Peyer's patch (tissue), 4 donors: Measurements from ENCODE around the gene NANOS3. TPM values are rescaled to one million over a fixed set of nuclear protein-coding genes. Genes with fewer than 3 reads are reported as not detected.
A peak's percentile ranks its signal among the peaks of the same experiment; 100 is the strongest.

Experiments
- DNase-seq, 3 donors: peaks; one replicate each; pipeline ENCODE4 v3.0.0-alpha.2; 2017 to 2019
- H3K27ac ChIP-seq, 4 donors: fragments of 200-600 bp; sonication (generic); one replicate each; pipeline ENCODE4 v1.5.1; 2016 to 2019
- H3K27me3 ChIP-seq, 2 donors: fragments of 200-600 bp; sonication (generic); one replicate each; pipeline ENCODE4 v1.5.1; 2019
- H3K36me3 ChIP-seq, 3 donors: fragments of 200-600 bp; sonication (generic); one replicate each; pipeline ENCODE4 v1.5.1; 2016 to 2019
- H3K4me1 ChIP-seq, 4 donors: fragments of 200-600 bp; sonication (generic); one replicate each; pipeline ENCODE4 v1.5.1; 2016 to 2019
- H3K4me3 ChIP-seq, 4 donors: fragments of 200-600 bp; sonication (generic); 1 replicate in 3 of 4; 2 replicates in 1 of 4; pipeline ENCODE4 v1.5.1; 2016 to 2019; ENCODE audit warnings: mild to moderate bottlenecking in 1 of 4
- H3K9me3 ChIP-seq, 4 donors: fragments of 200-600 bp; sonication (generic); one replicate each; pipeline ENCODE4 v1.5.1; 2016 to 2019; ENCODE audit warnings: mild to moderate bottlenecking in 1 of 4
- POLR2A ChIP-seq, 2 donors: fragments of 450-650 bp; IDR thresholded peaks; one replicate each; pipeline ENCODE4 v1.5.1; 2017; ENCODE audit warnings: antibody characterized with exemption in 2 of 2, mild to moderate bottlenecking in 2 of 2, moderate library complexity in 2 of 2
- total RNA-seq, 4 donors: library from RNA; depleted of rRNA; stranded (reverse); fragments of >200 nt; gene quantifications; one replicate each; pipeline ENCODE4 v1.1.0, GENCODE V29; 2016
- TF ChIP-seq, protein P1 (sequence below), 6 experiments: fragments of 450-650 bp in 4 of 6; fragments of 200-600 bp in 2 of 6; sonication (generic) in 1 of 6; IDR thresholded peaks; one replicate each; pipeline ENCODE4 v1.5.1; 2017 to 2019; ENCODE audit warnings: antibody characterized with exemption in 6 of 6, mild to moderate bottlenecking in 3 of 6, moderate library complexity in 1 of 6

Gene NANOS3
- total RNA-seq, 4 donors from 2014 or later = not detected

DNA sequence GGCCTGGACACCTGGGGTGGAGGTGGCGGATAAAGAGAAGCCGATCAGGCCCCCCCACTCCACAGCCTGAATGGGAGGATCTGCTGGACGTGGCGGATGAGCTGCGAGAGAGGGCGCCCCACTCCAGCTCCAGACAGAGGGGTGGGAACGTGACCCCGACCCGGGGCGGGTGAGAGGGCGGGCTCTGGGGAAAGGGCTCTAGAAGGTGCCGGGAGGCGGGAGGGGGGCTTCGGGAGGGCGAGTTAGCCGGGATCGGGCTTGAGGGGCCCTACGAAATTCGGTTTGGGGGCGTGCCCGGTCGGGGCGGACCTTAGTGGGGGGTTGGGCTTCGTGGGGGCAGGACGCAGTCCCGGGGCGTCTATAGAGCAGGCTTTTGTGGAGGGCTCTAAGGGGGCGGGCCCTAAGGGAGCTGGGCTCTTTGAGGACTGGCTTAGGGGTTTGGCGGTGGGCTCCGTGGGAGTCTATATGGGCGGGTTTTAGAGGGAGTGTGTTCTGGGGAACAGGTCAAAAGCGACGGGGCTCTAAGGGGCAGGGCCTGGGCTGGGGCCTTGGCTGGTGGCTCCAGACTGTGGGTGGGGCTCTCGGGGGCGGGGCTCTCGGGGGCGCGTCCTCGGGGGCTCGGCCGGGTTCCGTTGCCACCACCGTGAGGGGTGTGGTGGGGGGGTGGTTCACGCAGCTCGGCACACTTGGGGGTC lies 4.1 kb upstream of the NANOS3 start:
- TF ChIP-seq POLR2A (IDR thresholded peaks at IDR 0.05) = no peak
- TF ChIP-seq, protein P1, sequence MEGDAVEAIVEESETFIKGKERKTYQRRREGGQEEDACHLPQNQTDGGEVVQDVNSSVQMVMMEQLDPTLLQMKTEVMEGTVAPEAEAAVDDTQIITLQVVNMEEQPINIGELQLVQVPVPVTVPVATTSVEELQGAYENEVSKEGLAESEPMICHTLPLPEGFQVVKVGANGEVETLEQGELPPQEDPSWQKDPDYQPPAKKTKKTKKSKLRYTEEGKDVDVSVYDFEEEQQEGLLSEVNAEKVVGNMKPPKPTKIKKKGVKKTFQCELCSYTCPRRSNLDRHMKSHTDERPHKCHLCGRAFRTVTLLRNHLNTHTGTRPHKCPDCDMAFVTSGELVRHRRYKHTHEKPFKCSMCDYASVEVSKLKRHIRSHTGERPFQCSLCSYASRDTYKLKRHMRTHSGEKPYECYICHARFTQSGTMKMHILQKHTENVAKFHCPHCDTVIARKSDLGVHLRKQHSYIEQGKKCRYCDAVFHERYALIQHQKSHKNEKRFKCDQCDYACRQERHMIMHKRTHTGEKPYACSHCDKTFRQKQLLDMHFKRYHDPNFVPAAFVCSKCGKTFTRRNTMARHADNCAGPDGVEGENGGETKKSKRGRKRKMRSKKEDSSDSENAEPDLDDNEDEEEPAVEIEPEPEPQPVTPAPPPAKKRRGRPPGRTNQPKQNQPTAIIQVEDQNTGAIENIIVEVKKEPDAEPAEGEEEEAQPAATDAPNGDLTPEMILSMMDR (IDR thresholded peaks at IDR 0.05) = peak in 3 of 6 experiments; percentile 13 to 20 (median 16)
- Histone ChIP-seq H3K9me3 (no peaks in the 10 kb centered on the region), H3K4me1 (peaks cover 0 to 18% (median 0%) of the 10 kb centered on the region in 4 donors), H3K36me3 (no peaks in the 10 kb centered on the region), H3K27ac (no peak overlapping the region), H3K4me3 (peak overlapping the region; percentile 32 to 54 (median 44)), H3K27me3 (no peaks in the 10 kb centered on the region)
- DNase-seq = peak in 2 of 3 donors; percentile 61 to 67

- H3K27me3 ChIP-seq = no peaks in the 10 kb centered on the region
- H3K9me3 ChIP-seq = no peaks in the 10 kb centered on the region
- no peak for DNase-seq
- no peaks in the 10 kb centered on the region for H3K36me3 ChIP-seq
- TF ChIP-seq, protein P1 (IDR thresholded peaks at IDR 0.05) = no peak
- no peak for TF ChIP-seq POLR2A (IDR thresholded peaks at IDR 0.05)
- H3K27ac ChIP-seq = no peak overlapping the region
- peaks cover 0 to 18% (median 0%) of the 10 kb centered on the region in 4 donors for H3K4me1 ChIP-seq
- H3K4me3 ChIP-seq = no peak overlapping the region
These were observed 3.0 kb upstream of the NANOS3 start for GRCh38 chr19:13873834-13874515.

DNA sequence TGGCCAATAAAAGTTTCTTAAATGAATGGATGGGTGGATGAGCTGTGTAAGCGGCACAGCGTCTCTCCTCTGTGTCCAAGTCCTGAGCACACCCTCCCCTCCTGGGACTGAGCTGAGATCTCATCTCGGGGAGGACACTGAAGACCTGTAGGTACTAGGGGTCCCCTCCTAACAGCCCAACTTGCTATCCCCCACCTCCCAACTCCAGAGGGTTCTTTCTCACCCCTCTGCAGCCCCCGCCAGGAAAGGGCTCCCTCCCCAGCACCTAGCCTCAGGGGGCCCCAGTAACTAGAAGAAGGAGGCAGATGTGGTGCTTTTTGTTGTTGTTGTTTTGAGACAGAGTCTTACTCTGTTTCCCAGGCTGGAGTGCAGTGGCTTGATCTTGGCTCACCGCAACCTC lies 1.1 kb upstream of the NANOS3 start:
- H3K27me3 ChIP-seq = no peaks in the 10 kb centered on the region
- no peaks in the 10 kb centered on the region for H3K36me3 ChIP-seq
- no peak overlapping the region for H3K4me3 ChIP-seq
- H3K27ac ChIP-seq = no peak overlapping the region
- TF ChIP-seq, protein P1 (IDR thresholded peaks at IDR 0.05) = no peak
- no peak for TF ChIP-seq POLR2A (IDR thresholded peaks at IDR 0.05)
- H3K4me1 ChIP-seq = peaks cover 6 to 32% (median 6%) of the 10 kb centered on the region in 4 donors
- H3K9me3 ChIP-seq = no peaks in the 10 kb centered on the region
- no peak for DNase-seq

DNA sequence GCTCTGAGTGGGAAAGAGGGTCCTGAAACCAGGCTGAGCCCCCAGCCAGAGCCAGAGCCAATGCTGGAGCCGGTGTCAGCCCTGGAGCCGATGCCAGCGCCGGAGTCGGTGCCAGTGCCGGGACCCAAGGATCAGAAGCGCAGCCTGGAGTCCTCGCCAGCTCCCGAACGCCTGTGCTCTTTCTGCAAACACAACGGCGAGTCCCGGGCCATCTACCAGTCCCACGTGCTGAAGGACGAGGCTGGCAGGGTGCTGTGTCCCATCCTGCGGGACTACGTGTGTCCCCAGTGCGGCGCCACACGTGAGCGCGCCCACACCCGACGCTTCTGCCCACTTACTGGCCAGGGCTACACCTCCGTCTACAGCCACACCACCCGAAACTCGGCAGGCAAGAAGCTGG lies 369 bp downstream of the NANOS3 start:
- peaks cover 10 to 46% (median 21%) of the 10 kb centered on the region in 4 donors for H3K4me1 ChIP-seq
- H3K36me3 ChIP-seq = no peaks in the 10 kb centered on the region
- no peak for TF ChIP-seq POLR2A (IDR thresholded peaks at IDR 0.05)
- TF ChIP-seq, protein P1 (IDR thresholded peaks at IDR 0.05) = no peak
- DNase-seq = no peak
- no peaks in the 10 kb centered on the region for H3K9me3 ChIP-seq
- H3K4me3 ChIP-seq = no peak overlapping the region
- no peaks in the 10 kb centered on the region for H3K27me3 ChIP-seq
- no peak overlapping the region for H3K27ac ChIP-seq

GRCh38 chr19:13880059-13881043 lies 3.4 kb downstream of the NANOS3 start:
- Histone ChIP-seq H3K27ac (peak overlapping the region; percentile 64 to 91 (median 67)), H3K36me3 (no peaks in the 10 kb centered on the region), H3K27me3 (no peaks in the 10 kb centered on the region), H3K4me1 (peaks cover 10 to 50% (median 26%) of the 10 kb centered on the region in 4 donors), H3K9me3 (no peaks in the 10 kb centered on the region), H3K4me3 (peak overlapping the region in 3 of 4 donors; percentile 22 to 59 (median 28))
- DNase-seq = peak; percentile 96 to 99 (median 99)
- TF ChIP-seq POLR2A (IDR thresholded peaks at IDR 0.05) = no peak
- TF ChIP-seq, protein P1 (IDR thresholded peaks at IDR 0.05) = peak; percentile 98 to 100 (median 100)
